ENCODE results near the gene CFAP20.

DNA sequence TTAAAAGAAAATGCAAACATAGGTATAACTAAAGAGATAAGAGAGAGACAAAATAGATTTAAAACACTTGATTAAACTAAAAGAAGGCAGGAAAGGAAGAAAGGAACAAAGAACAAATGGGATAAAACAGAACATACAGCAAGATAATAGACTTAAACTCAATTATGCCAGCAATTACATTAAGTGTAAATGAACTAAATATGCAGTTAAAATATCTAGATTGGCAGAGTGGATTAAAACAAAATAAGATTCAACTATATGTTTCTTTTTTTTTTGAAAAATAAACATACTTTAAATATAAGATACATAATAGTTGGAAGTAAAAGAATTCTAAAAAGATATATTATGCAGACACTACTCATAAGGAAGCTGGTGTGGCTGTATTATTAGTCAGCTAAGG lies 9.7 kb upstream of the CFAP20 start:
- TF ChIP-seq, protein P1, sequence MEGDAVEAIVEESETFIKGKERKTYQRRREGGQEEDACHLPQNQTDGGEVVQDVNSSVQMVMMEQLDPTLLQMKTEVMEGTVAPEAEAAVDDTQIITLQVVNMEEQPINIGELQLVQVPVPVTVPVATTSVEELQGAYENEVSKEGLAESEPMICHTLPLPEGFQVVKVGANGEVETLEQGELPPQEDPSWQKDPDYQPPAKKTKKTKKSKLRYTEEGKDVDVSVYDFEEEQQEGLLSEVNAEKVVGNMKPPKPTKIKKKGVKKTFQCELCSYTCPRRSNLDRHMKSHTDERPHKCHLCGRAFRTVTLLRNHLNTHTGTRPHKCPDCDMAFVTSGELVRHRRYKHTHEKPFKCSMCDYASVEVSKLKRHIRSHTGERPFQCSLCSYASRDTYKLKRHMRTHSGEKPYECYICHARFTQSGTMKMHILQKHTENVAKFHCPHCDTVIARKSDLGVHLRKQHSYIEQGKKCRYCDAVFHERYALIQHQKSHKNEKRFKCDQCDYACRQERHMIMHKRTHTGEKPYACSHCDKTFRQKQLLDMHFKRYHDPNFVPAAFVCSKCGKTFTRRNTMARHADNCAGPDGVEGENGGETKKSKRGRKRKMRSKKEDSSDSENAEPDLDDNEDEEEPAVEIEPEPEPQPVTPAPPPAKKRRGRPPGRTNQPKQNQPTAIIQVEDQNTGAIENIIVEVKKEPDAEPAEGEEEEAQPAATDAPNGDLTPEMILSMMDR (IDR thresholded peaks at IDR 0.05): no peak
- TF ChIP-seq POLR2AphosphoS5 (IDR thresholded peaks at IDR 0.05) (no peak), EP300 (IDR thresholded peaks at IDR 0.05; ENCODE audit: low read depth) (no peak)
